Hepatocyte (in vitro differentiated cells): ENCODE results near the gene KIF5B. TPM values are rescaled to one million over a fixed set of nuclear protein-coding genes. Genes with fewer than 3 reads are reported as not detected.
"Not testable (repeated sequence)": the region's sequence is repeated elsewhere in the genome, so short reads cannot be mapped to it uniquely, and the experiment has no call there.

Experiments used
- DNase-seq: peaks from one replicate; pipeline ENCODE4 v3.0.0-alpha.2; 2016; ENCODE audit warnings: low spot score
- H2AFZ ChIP-seq: fragments of 200-600 bp; sonication (generic); 2 replicates; pipeline ENCODE4 v1.6.0; 2016; ENCODE audit warnings: antibody characterized with exemption, mild to moderate bottlenecking
- H3K27ac ChIP-seq: fragments of 200-600 bp; sonication (generic); 2 replicates; pipeline ENCODE4 v1.5.1; 2016; ENCODE audit warnings: mild to moderate bottlenecking
- H3K27me3 ChIP-seq: fragments of 200-600 bp; sonication (generic); 2 replicates; pipeline ENCODE4 v1.6.1; 2016
- H3K36me3 ChIP-seq: fragments of 200-600 bp; sonication (generic); replicated peaks from 2 replicates; pipeline ENCODE4 v1.5.1; 2016; ENCODE audit warnings: low read depth; ENCODE audit not compliant: insufficient read depth
- H3K4me1 ChIP-seq: fragments of 200-600 bp; sonication (generic); 2 replicates; pipeline ENCODE4 v1.5.1; 2016; ENCODE audit warnings: mild to moderate bottlenecking, moderate library complexity; ENCODE audit not compliant: insufficient read depth
- H3K4me2 ChIP-seq: fragments of 200-600 bp; sonication (generic); 2 replicates; pipeline ENCODE4 v1.6.0; 2016
- H3K4me3 ChIP-seq: fragments of 200-600 bp; sonication (generic); 2 replicates; pipeline ENCODE4 v1.5.1; 2016; ENCODE audit warnings: mild to moderate bottlenecking
- H3K79me2 ChIP-seq: fragments of 200-600 bp; sonication (generic); 2 replicates; pipeline ENCODE4 v1.6.0; 2017; ENCODE audit warnings: mild to moderate bottlenecking
- H3K9me2 ChIP-seq: fragments of 200-600 bp; sonication (generic); replicated peaks from 2 replicates; pipeline ENCODE4 v1.6.0; 2017; ENCODE audit warnings: mild to moderate bottlenecking; ENCODE audit not compliant: insufficient read depth
- H3K9me3 ChIP-seq: fragments of 200-600 bp; sonication (generic); 2 replicates; pipeline ENCODE4 v1.5.1; 2016; ENCODE audit warnings: low read depth, mild to moderate bottlenecking
- H4K20me1 ChIP-seq: fragments of 200-600 bp; sonication (generic); 2 replicates; pipeline ENCODE4 v1.6.0; 2016; ENCODE audit warnings: mild to moderate bottlenecking; ENCODE audit not compliant: insufficient read depth, poor library complexity, severe bottlenecking
- CTCF ChIP-seq: fragments of 200-600 bp; sonication (generic); IDR thresholded peaks from 2 replicates; pipeline ENCODE4 v1.5.1; 2016; ENCODE audit warnings: antibody characterized with exemption, mild to moderate bottlenecking; ENCODE audit not compliant: poor library complexity
- EZH2 ChIP-seq: fragments of 200-600 bp; sonication (generic); IDR thresholded peaks from 2 replicates; pipeline ENCODE4 v1.6.1; 2016; ENCODE audit warnings: antibody characterized with exemption, mild to moderate bottlenecking, borderline replicate concordance
- EZH2phosphoT487 ChIP-seq: fragments of 200-600 bp; sonication (generic); IDR thresholded peaks from one replicate; pipeline ENCODE4 v1.6.1; 2018; ENCODE audit warnings: antibody characterized with exemption, mild to moderate bottlenecking, low read depth, moderate library complexity; ENCODE audit not compliant: unreplicated experiment, severe bottlenecking
- WGBS: methylation state at CpG from one replicate; pipeline ENCODE4 v1.1.6; 2016; ENCODE audit warnings: low lambda C conversion rate; ENCODE audit errors: missing lambda C conversion rate; 5-methylcytosine and 5-hydroxymethylcytosine counted together
- polyA plus RNA-seq: library from polyadenylated mRNA; unstranded; fragments of >200 nt; fragmentation: Nextera tagmentation; extraction: Ambion mirVana; gene quantifications from 2 replicates; pipeline ENCODE4 v1.2.1, GENCODE V29; 2016
- total RNA-seq: library from RNA; depleted of rRNA; stranded (reverse); fragments of >200 nt; gene quantifications from 2 replicates; pipeline ENCODE4 v1.2.3, GENCODE V29; 2014

The KIF5B gene
- total and polyA plus RNA-seq, 2 experiments from 2014 or later, result 51.6 to 141 TPM

DNA sequence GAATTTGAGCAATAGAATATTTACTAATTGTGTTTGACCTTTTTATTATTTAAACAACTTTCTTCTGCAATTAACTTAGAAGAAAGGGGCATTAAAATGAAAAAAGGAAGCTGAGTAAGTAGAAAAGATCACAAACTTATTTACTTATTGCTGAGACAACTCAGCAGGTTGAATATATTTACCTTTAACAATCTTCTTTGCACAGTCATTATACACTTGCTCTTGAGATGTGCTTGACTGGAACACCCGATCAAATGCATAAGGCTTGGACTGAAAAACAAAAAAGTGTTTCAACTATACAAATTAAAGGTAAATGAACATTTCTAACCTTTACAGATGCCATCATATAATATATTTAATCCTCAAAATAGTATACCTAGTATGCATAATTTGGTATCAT is 7.9 kb downstream of the KIF5B start:
- H4K20me1 ChIP-seq, result peaks cover 92% of the 10 kb centered on the region
- H3K27ac ChIP-seq, result no peak overlapping the region
- no peaks in the 10 kb centered on the region for H3K36me3 ChIP-seq
- TF ChIP-seq EZH2, result no peak
- no peak for TF ChIP-seq EZH2phosphoT487
- no peak for TF ChIP-seq CTCF
- H3K27me3 ChIP-seq, result no peaks in the 10 kb centered on the region
- peaks cover 35% of the 10 kb centered on the region for H3K4me1 ChIP-seq
- H3K4me2 ChIP-seq, result no peak overlapping the region
- H3K9me3 ChIP-seq, result no peaks in the 10 kb centered on the region
- H3K4me3 ChIP-seq, result no peak overlapping the region
- no peaks in the 10 kb centered on the region for H3K9me2 ChIP-seq
- H3K79me2 ChIP-seq, result peaks cover 100% of the 10 kb centered on the region
- WGBS, result 92% methylated on average over 1 of the region's 1 CpG
- H2AFZ ChIP-seq, result no peak overlapping the region
- DNase-seq, result no peak

DNA sequence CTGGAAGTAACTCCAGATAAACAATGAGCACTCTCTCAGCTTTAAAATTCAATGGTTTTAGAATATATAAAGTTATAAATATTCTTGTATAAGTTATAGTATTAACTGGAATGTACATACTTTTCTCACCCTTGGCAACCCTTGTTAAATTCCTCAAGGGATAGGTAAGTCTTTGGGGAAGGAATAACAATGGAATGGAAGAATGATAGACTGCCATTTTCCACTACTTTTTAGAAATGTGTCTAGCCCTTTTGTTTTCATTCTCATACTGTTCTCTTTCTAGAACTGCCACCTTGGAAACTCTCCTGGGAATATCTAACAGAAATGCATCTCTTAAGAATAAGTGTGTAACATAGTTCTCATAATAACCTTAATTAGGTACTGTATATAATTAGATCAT is 8.3 kb downstream of the KIF5B start:
- no peaks in the 10 kb centered on the region for H3K27me3 ChIP-seq
- H3K4me2 ChIP-seq, result no peak overlapping the region
- DNase-seq, result no peak
- peaks cover 92% of the 10 kb centered on the region for H4K20me1 ChIP-seq
- H3K4me1 ChIP-seq, result peaks cover 31% of the 10 kb centered on the region
- TF ChIP-seq CTCF (no peak), EZH2 (no peak), EZH2phosphoT487 (no peak)
- H3K4me3 ChIP-seq, result no peak overlapping the region
- no peak overlapping the region for H3K27ac ChIP-seq
- no peak overlapping the region for H2AFZ ChIP-seq
- peaks cover 100% of the 10 kb centered on the region for H3K79me2 ChIP-seq
- no peaks in the 10 kb centered on the region for H3K9me2 ChIP-seq
- H3K36me3 ChIP-seq, result no peaks in the 10 kb centered on the region
- H3K9me3 ChIP-seq, result no peaks in the 10 kb centered on the region

DNA sequence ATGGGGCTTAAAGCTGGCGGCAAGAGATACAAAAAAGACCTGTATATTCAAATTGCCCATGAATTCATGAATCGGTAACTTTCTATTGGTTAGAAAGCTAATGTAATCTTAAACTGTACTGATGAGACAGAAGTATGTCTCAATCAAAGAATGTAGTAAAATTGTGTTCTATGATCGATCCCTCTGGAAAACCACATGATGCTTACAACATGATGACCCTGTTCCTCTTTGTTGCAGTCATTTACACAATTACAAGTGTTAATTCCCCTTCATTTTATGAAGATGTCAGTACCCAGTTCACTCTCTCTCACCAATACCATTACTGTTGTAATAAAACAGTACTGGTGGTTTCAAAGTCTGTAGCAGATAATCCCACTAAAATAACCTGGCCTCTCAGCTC is 10.1 kb downstream of the KIF5B start:
- H4K20me1 ChIP-seq, result peaks cover 92% of the 10 kb centered on the region
- 98% methylated on average over 3 of the region's 3 CpGs for WGBS
- H3K4me3 ChIP-seq, result no peak overlapping the region
- H2AFZ ChIP-seq, result no peak overlapping the region
- no peak overlapping the region for H3K27ac ChIP-seq
- H3K27me3 ChIP-seq, result no peaks in the 10 kb centered on the region
- H3K4me2 ChIP-seq, result no peak overlapping the region
- peaks cover 100% of the 10 kb centered on the region for H3K79me2 ChIP-seq
- no peaks in the 10 kb centered on the region for H3K36me3 ChIP-seq
- TF ChIP-seq EZH2phosphoT487 (no peak), EZH2 (no peak), CTCF (no peak)
- H3K9me3 ChIP-seq, result no peaks in the 10 kb centered on the region
- H3K9me2 ChIP-seq, result no peaks in the 10 kb centered on the region
- DNase-seq, result no peak
- peaks cover 14% of the 10 kb centered on the region for H3K4me1 ChIP-seq

- not testable (repeated sequence) for H3K27ac ChIP-seq, H3K4me1 ChIP-seq
Observed at GRCh38 chr10:32042730-32043129, 13.5 kb downstream of the KIF5B start.

More at GRCh38 chr10:32042730-32043129, 13.5 kb downstream of the KIF5B start:
- peaks cover 86% of the 10 kb centered on the region for H4K20me1 ChIP-seq
- H3K36me3 ChIP-seq, H3K9me3 ChIP-seq, H3K4me3 ChIP-seq, H3K9me2 ChIP-seq, H3K4me2 ChIP-seq, H2AFZ ChIP-seq, DNase-seq, H3K27me3 ChIP-seq: not testable (repeated sequence)
- H3K79me2 ChIP-seq, result peaks cover 100% of the 10 kb centered on the region
- 86% methylated on average over 8 of the region's 8 CpGs for whole genome bisulfite sequencing
